GDM1 (cell line): ENCODE results near the gene MOB1B.
"Not testable (repeated sequence)": the region's sequence is repeated elsewhere in the genome, so short reads cannot be mapped to it uniquely, and the experiment has no call there.

Source experiments
- DNase-seq: peaks from one replicate; lab custom pipeline; 2025; lab: John Stamatoyannopoulos, UW

Gene MOB1B

GRCh38 chr4:71009086-71009485, 106.9 kb downstream of the MOB1B start:
- no peak for DNase-seq

- DNase-seq, result no peak
Measured at GRCh38 chr4:71009890-71010588, 107.9 kb downstream of the MOB1B start.

- no peak for DNase-seq
Measured at GRCh38 chr4:71011451-71011850, 109.3 kb downstream of the MOB1B start.

GRCh38 chr4:71017391-71017790, 115.2 kb downstream of the MOB1B start:
- DNase-seq, result not testable (repeated sequence)

- DNase-seq, result no peak
Measured at GRCh38 chr4:71020611-71021010, 118.4 kb downstream of the MOB1B start.

- DNase-seq, result no peak
Measured at GRCh38 chr4:71025654-71026053, 123.5 kb downstream of the MOB1B start.

- DNase-seq, result no peak
Measured at GRCh38 chr4:71026086-71026485, 123.9 kb downstream of the MOB1B start.

GRCh38 chr4:71027611-71028010, 125.4 kb downstream of the MOB1B start:
- no peak for DNase-seq

- no peak for DNase-seq
Measured at GRCh38 chr4:71029504-71029903, 127.3 kb downstream of the MOB1B start.

GRCh38 chr4:71032106-71032505, 129.9 kb downstream of the MOB1B start:
- not testable (repeated sequence) for DNase-seq
